Endothelial cell (in vitro differentiated cells): ENCODE data around the gene PRKCA. TPM values are rescaled to one million over a fixed set of nuclear protein-coding genes. Genes with fewer than 3 reads are reported as not detected.

Experiments used
- DNase-seq: peaks from one replicate; pipeline ENCODE4 v3.0.0; 2021; ENCODE audit warnings: low spot score
- H3K27ac Mint-ChIP-seq: one replicate; pipeline ENCODE4 v1.8.0; 2021; ENCODE audit warnings: mixed read lengths, inconsistent platforms; ENCODE audit not compliant: unreplicated experiment
- H3K27me3 Mint-ChIP-seq: one replicate; pipeline ENCODE4 v1.8.0; 2021; ENCODE audit warnings: mild to moderate bottlenecking, moderate library complexity, mixed read lengths, inconsistent platforms; ENCODE audit not compliant: unreplicated experiment
- H3K36me3 Mint-ChIP-seq: one replicate; pipeline ENCODE4 v1.8.0; 2021; ENCODE audit warnings: mild to moderate bottlenecking, low read depth, mixed read lengths, inconsistent platforms; ENCODE audit not compliant: unreplicated experiment
- H3K4me1 Mint-ChIP-seq: one replicate; pipeline ENCODE4 v1.8.0; 2021; ENCODE audit warnings: mild to moderate bottlenecking, mixed read lengths, inconsistent platforms; ENCODE audit not compliant: unreplicated experiment
- H3K4me3 Mint-ChIP-seq: one replicate; pipeline ENCODE4 v1.8.0; 2021; ENCODE audit warnings: mild to moderate bottlenecking, mixed read lengths, inconsistent platforms; ENCODE audit not compliant: unreplicated experiment
- H3K9me3 Mint-ChIP-seq: one replicate; pipeline ENCODE4 v1.8.0; 2021; ENCODE audit warnings: mixed read lengths, inconsistent platforms; ENCODE audit not compliant: unreplicated experiment
- CTCF ChIP-seq: fragments of 200-600 bp; sonication (generic); IDR thresholded peaks from one replicate; pipeline ENCODE4 v1.5.0; 2021; ENCODE audit warnings: antibody characterized with exemption; ENCODE audit not compliant: unreplicated experiment
- total RNA-seq: library from RNA; stranded (reverse); fragmentation: NEBNext Ultra II Directional; extraction: Animal tissue kit (Norgen Biotek cat#: 25700); gene quantifications from one replicate; pipeline ENCODE4 v1.2.1, GENCODE V29; 2021; ENCODE audit not compliant: unreplicated experiment

Gene PRKCA
- total RNA-seq, 1 donor from 2014 or later, result 2.1 TPM

- Mint-ChIP-seq H3K36me3 (no peaks in the 10 kb centered on the region), H3K27ac (no peak overlapping the region), H3K9me3 (no peaks in the 10 kb centered on the region), H3K27me3 (peaks cover 5% of the 10 kb centered on the region), H3K4me3 (no peak overlapping the region), H3K4me1 (no peaks in the 10 kb centered on the region)
- no peak for DNase-seq
- no peak for TF ChIP-seq CTCF
Observed at GRCh38 chr17:66675273-66675990, 373.0 kb downstream of the PRKCA start.

GRCh38 chr17:66675991-66676371, 373.6 kb downstream of the PRKCA start:
- no peak for TF ChIP-seq CTCF
- Mint-ChIP-seq H3K4me1 (no peaks in the 10 kb centered on the region), H3K27me3 (peaks cover 5% of the 10 kb centered on the region), H3K36me3 (no peaks in the 10 kb centered on the region), H3K9me3 (no peaks in the 10 kb centered on the region), H3K27ac (no peak overlapping the region), H3K4me3 (no peak overlapping the region)
- no peak for DNase-seq

GRCh38 chr17:66676421-66676820, 374.0 kb downstream of the PRKCA start:
- Mint-ChIP-seq H3K27ac (no peak overlapping the region), H3K36me3 (no peaks in the 10 kb centered on the region), H3K9me3 (no peaks in the 10 kb centered on the region), H3K27me3 (peaks cover 5% of the 10 kb centered on the region), H3K4me3 (no peak overlapping the region), H3K4me1 (no peaks in the 10 kb centered on the region)
- DNase-seq, result no peak
- TF ChIP-seq CTCF, result no peak

- H3K9me3 Mint-ChIP-seq, result no peaks in the 10 kb centered on the region
- H3K4me3 Mint-ChIP-seq, result no peak overlapping the region
- peaks cover 5% of the 10 kb centered on the region for H3K27me3 Mint-ChIP-seq
- H3K27ac Mint-ChIP-seq, result no peak overlapping the region
- H3K4me1 Mint-ChIP-seq, result no peaks in the 10 kb centered on the region
- no peaks in the 10 kb centered on the region for H3K36me3 Mint-ChIP-seq
- no peak for TF ChIP-seq CTCF
- no peak for DNase-seq
Observed at GRCh38 chr17:66677201-66677981, 375.0 kb downstream of the PRKCA start.

- H3K27ac Mint-ChIP-seq, result no peak overlapping the region
- no peaks in the 10 kb centered on the region for H3K9me3 Mint-ChIP-seq
- DNase-seq, result no peak
- no peaks in the 10 kb centered on the region for H3K4me1 Mint-ChIP-seq
- no peaks in the 10 kb centered on the region for H3K36me3 Mint-ChIP-seq
- peaks cover 5% of the 10 kb centered on the region for H3K27me3 Mint-ChIP-seq
- H3K4me3 Mint-ChIP-seq, result no peak overlapping the region
- TF ChIP-seq CTCF, result no peak
Observed at GRCh38 chr17:66678061-66678460, 375.6 kb downstream of the PRKCA start.
